ENCODE results near the gene BCL2L13. TPM values are rescaled to one million over a fixed set of nuclear protein-coding genes. Genes with fewer than 3 reads are reported as not detected.

Gene BCL2L13
- total RNA-seq, 1 donor from 2014 or later = 60.1 TPM

- peaks cover 50% of the 10 kb centered on the region for H3K36me3 Mint-ChIP-seq (ENCODE audit: unreplicated experiment)
- no peak overlapping the region for H3K27ac Mint-ChIP-seq (ENCODE audit: unreplicated experiment)
Measured at GRCh38 chr22:17728786-17729185, 90.2 kb downstream of the BCL2L13 start.

GRCh38 chr22:17729561-17729960 is 91.0 kb downstream of the BCL2L13 start:
- no peaks in the 10 kb centered on the region for H3K27me3 Mint-ChIP-seq (ENCODE audit: unreplicated experiment)
- DNase-seq (ENCODE audit: extremely low spot score, unreplicated experiment) = no peak
- TF ChIP-seq, protein P1, sequence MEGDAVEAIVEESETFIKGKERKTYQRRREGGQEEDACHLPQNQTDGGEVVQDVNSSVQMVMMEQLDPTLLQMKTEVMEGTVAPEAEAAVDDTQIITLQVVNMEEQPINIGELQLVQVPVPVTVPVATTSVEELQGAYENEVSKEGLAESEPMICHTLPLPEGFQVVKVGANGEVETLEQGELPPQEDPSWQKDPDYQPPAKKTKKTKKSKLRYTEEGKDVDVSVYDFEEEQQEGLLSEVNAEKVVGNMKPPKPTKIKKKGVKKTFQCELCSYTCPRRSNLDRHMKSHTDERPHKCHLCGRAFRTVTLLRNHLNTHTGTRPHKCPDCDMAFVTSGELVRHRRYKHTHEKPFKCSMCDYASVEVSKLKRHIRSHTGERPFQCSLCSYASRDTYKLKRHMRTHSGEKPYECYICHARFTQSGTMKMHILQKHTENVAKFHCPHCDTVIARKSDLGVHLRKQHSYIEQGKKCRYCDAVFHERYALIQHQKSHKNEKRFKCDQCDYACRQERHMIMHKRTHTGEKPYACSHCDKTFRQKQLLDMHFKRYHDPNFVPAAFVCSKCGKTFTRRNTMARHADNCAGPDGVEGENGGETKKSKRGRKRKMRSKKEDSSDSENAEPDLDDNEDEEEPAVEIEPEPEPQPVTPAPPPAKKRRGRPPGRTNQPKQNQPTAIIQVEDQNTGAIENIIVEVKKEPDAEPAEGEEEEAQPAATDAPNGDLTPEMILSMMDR (IDR thresholded peaks at IDR 0.05) = no peak
- peaks cover 53% of the 10 kb centered on the region for H3K4me1 Mint-ChIP-seq (ENCODE audit: unreplicated experiment)
- H3K4me3 Mint-ChIP-seq (ENCODE audit: unreplicated experiment) = no peak overlapping the region
- H3K9me3 Mint-ChIP-seq (ENCODE audit: unreplicated experiment) = no peaks in the 10 kb centered on the region
- peaks cover 51% of the 10 kb centered on the region for H3K36me3 Mint-ChIP-seq (ENCODE audit: unreplicated experiment)
- peak overlapping the region; percentile 38 for H3K27ac Mint-ChIP-seq (ENCODE audit: unreplicated experiment)

More at GRCh38 chr22:17728786-17729185, 90.2 kb downstream of the BCL2L13 start:
- no peak for DNase-seq (ENCODE audit: extremely low spot score, unreplicated experiment)
- no peak overlapping the region for H3K4me3 Mint-ChIP-seq (ENCODE audit: unreplicated experiment)
- no peaks in the 10 kb centered on the region for H3K27me3 Mint-ChIP-seq (ENCODE audit: unreplicated experiment)
- peaks cover 57% of the 10 kb centered on the region for H3K4me1 Mint-ChIP-seq (ENCODE audit: unreplicated experiment)
- TF ChIP-seq, protein P1 (IDR thresholded peaks at IDR 0.05) = no peak
- no peaks in the 10 kb centered on the region for H3K9me3 Mint-ChIP-seq (ENCODE audit: unreplicated experiment)

DNA sequence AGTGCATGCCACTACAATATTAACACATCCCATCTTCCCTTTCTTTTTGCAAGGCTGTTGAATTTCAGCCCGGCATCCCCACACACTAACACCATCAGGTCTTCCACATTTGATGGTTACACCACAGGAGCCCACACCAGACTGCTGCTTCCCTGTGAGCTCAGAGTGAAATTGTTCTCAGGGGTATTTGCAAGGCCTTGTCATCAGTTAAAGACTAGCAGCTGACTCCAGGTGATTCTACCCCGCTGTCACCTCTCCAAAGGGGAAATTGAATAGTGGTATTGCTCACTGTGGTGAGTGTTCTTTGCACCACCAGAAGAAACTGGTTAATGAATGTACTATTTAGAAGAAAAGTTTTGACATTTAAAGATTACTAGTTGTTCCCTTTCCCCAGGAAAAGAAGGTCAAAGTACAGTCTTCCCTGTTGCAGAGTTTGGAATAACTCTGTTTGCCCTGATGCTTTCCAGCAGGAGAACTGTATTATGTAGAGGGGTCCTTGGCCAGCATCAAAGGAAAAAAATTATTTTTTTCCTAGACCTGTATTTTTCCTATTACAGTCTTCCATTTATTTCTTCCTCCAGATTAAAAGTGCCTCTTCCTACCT is 93.8 kb downstream of the BCL2L13 start:
- H3K4me3 Mint-ChIP-seq (ENCODE audit: unreplicated experiment) = no peak overlapping the region
- no peak overlapping the region for H3K27ac Mint-ChIP-seq (ENCODE audit: unreplicated experiment)
- H3K4me1 Mint-ChIP-seq (ENCODE audit: unreplicated experiment) = peaks cover 26% of the 10 kb centered on the region
- H3K27me3 Mint-ChIP-seq (ENCODE audit: unreplicated experiment) = no peaks in the 10 kb centered on the region
- DNase-seq (ENCODE audit: extremely low spot score, unreplicated experiment) = no peak
- H3K36me3 Mint-ChIP-seq (ENCODE audit: unreplicated experiment) = peaks cover 46% of the 10 kb centered on the region
- TF ChIP-seq, protein P1 (IDR thresholded peaks at IDR 0.05) = no peak
- H3K9me3 Mint-ChIP-seq (ENCODE audit: unreplicated experiment) = no peaks in the 10 kb centered on the region

- Mint-ChIP-seq H3K4me3 (ENCODE audit: unreplicated experiment) (no peak overlapping the region), H3K9me3 (ENCODE audit: unreplicated experiment) (no peaks in the 10 kb centered on the region), H3K36me3 (ENCODE audit: unreplicated experiment) (peaks cover 38% of the 10 kb centered on the region), H3K4me1 (ENCODE audit: unreplicated experiment) (peaks cover 15% of the 10 kb centered on the region), H3K27ac (ENCODE audit: unreplicated experiment) (peak overlapping the region; percentile 67), H3K27me3 (ENCODE audit: unreplicated experiment) (no peaks in the 10 kb centered on the region)
- TF ChIP-seq, protein P1 (IDR thresholded peaks at IDR 0.05) = no peak
- DNase-seq (ENCODE audit: extremely low spot score, unreplicated experiment) = no peak
Measured at GRCh38 chr22:17733466-17733865, 94.9 kb downstream of the BCL2L13 start.

DNA sequence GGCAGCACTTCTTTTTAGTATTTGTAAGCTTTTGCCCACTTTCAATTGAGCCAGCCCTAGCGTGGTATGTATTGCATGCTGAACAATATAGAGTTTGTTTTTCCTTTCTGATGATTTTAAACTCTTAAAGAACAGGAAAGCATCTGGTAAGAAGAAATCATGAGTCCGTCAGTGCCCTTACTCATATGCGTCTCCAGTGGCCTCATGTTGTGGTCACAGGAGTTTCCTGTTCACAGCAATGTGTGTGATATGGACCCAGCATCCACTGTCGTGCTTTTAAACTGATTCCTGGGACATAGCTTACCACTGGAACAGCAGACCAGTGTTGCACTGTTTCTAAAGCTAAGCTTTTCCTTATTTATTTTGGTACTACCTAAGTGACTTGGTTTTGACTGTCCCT is 95.6 kb downstream of the BCL2L13 start:
- H3K4me1 Mint-ChIP-seq (ENCODE audit: unreplicated experiment) = peaks cover 15% of the 10 kb centered on the region
- H3K9me3 Mint-ChIP-seq (ENCODE audit: unreplicated experiment) = no peaks in the 10 kb centered on the region
- H3K36me3 Mint-ChIP-seq (ENCODE audit: unreplicated experiment) = peaks cover 33% of the 10 kb centered on the region
- no peak for DNase-seq (ENCODE audit: extremely low spot score, unreplicated experiment)
- H3K27ac Mint-ChIP-seq (ENCODE audit: unreplicated experiment) = no peak overlapping the region
- TF ChIP-seq, protein P1 (IDR thresholded peaks at IDR 0.05) = no peak
- H3K27me3 Mint-ChIP-seq (ENCODE audit: unreplicated experiment) = no peaks in the 10 kb centered on the region
- H3K4me3 Mint-ChIP-seq (ENCODE audit: unreplicated experiment) = no peak overlapping the region

All from osteocyte (in vitro differentiated cells).